ENCODE measurements around the gene SYT17.
A peak's percentile ranks its signal among the peaks of the same experiment; 100 is the strongest.

Gene SYT17, protein sequence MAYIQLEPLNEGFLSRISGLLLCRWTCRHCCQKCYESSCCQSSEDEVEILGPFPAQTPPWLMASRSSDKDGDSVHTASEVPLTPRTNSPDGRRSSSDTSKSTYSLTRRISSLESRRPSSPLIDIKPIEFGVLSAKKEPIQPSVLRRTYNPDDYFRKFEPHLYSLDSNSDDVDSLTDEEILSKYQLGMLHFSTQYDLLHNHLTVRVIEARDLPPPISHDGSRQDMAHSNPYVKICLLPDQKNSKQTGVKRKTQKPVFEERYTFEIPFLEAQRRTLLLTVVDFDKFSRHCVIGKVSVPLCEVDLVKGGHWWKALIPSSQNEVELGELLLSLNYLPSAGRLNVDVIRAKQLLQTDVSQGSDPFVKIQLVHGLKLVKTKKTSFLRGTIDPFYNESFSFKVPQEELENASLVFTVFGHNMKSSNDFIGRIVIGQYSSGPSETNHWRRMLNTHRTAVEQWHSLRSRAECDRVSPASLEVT

DNA sequence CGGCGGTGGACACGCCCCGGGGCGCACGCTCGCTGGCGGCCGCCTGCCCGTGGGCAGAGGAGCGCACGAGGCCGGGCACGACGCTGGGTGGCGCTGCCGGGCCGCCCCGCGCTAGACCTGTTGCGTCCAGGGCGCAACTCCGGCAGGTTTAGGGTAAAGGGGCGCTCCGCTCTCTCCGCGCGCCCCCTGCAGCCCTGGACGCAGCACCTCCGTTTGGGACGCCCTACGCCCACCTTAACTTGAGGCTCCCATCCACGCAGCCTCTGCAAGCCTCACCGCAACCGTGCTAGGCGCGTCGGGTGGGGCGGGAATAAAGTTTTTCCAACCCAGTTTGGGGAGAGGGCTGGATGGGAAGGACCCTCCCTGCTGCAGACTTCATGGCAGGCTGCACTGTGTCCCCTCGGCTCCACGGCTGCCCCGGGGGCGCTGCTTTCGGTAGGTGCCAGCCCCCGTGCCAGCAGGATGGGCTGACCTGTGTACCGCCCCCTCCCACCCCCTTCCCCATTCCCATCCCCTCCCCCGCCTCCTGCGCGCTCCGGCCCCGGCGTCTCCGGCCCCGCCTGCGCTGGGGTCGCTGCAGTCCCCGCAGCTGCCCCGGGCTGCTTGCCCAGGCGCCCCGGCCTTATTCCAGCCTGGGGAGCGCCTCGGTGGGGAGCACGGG, at the start of gene SYT17:
TSS of gene SYT17 (plus strand) at position 531 of the 661 bp plus-strand sequence. CDS start 407 bp downstream, outside the sequence.
- peak within 1 kb of the TSS; percentile 79 for H3K4me3 ChIP-seq (ENCODE audit: low read depth, low read length)
- H3K4me1 ChIP-seq = peaks cover 6% of the 10 kb centered on the region
- no peaks in the 10 kb centered on the region for H3K79me2 ChIP-seq
- H3K27ac ChIP-seq = peak within 1 kb of the TSS; percentile 82
- H3K9ac ChIP-seq = peak within 1 kb of the TSS; percentile 63
- TF ChIP-seq, protein P1, sequence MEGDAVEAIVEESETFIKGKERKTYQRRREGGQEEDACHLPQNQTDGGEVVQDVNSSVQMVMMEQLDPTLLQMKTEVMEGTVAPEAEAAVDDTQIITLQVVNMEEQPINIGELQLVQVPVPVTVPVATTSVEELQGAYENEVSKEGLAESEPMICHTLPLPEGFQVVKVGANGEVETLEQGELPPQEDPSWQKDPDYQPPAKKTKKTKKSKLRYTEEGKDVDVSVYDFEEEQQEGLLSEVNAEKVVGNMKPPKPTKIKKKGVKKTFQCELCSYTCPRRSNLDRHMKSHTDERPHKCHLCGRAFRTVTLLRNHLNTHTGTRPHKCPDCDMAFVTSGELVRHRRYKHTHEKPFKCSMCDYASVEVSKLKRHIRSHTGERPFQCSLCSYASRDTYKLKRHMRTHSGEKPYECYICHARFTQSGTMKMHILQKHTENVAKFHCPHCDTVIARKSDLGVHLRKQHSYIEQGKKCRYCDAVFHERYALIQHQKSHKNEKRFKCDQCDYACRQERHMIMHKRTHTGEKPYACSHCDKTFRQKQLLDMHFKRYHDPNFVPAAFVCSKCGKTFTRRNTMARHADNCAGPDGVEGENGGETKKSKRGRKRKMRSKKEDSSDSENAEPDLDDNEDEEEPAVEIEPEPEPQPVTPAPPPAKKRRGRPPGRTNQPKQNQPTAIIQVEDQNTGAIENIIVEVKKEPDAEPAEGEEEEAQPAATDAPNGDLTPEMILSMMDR (IDR thresholded peaks at IDR 0.05) = peak; percentile 89
- peak within 1 kb of the TSS; percentile 99 for H2AFZ ChIP-seq
- H3K4me2 ChIP-seq (ENCODE audit: low read length) = peak within 1 kb of the TSS; percentile 94
- no peaks in the 10 kb centered on the region for H3K36me3 ChIP-seq (ENCODE audit: control insufficient read depth, insufficient read depth, low read length)
- no peaks in the 10 kb centered on the region for H3K9me3 ChIP-seq (ENCODE audit: control insufficient read depth, low read length)
- H3K27me3 ChIP-seq (ENCODE audit: control insufficient read depth, insufficient read depth, low read length) = no peaks in the 10 kb centered on the region

DNA sequence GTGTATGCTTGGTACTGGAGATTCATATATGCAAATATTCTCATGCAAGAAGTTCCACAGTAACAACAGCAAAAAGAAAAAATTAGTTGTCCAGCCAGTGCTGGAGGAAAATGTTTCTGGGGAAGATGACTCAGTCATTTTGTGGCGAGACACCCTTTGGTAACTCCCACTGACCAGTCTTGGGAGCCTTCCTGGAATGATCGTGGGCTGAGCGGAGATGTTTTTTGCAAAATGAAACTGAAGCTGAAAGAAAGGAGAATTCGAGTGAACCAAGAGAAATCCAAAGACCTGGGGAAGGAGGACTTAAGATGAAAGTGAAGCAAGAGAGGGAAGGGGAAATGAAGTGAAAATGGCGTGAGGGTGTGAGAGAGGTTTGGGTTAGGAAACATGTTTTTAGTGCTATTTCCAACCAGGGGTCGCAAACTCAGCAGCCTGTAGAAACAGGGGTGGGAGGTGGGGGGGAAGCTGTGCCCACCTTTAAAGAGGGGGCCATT, 49.1 kb upstream of the SYT17 start:
- TF ChIP-seq, protein P1 (IDR thresholded peaks at IDR 0.05) = no peak
- no peaks in the 10 kb centered on the region for H3K36me3 ChIP-seq (ENCODE audit: control insufficient read depth, insufficient read depth, low read length)
- H3K27me3 ChIP-seq (ENCODE audit: control insufficient read depth, insufficient read depth, low read length) = no peaks in the 10 kb centered on the region
- H2AFZ ChIP-seq = no peak overlapping the region
- H3K4me1 ChIP-seq = peaks cover 6% of the 10 kb centered on the region
- H3K79me2 ChIP-seq = no peaks in the 10 kb centered on the region
- H3K4me2 ChIP-seq (ENCODE audit: low read length) = no peak overlapping the region
- no peak overlapping the region for H3K9ac ChIP-seq
- peak overlapping the region; percentile 51 for H3K27ac ChIP-seq
- no peak overlapping the region for H3K4me3 ChIP-seq (ENCODE audit: low read depth, low read length)
- H3K9me3 ChIP-seq (ENCODE audit: control insufficient read depth, low read length) = no peaks in the 10 kb centered on the region

DNA sequence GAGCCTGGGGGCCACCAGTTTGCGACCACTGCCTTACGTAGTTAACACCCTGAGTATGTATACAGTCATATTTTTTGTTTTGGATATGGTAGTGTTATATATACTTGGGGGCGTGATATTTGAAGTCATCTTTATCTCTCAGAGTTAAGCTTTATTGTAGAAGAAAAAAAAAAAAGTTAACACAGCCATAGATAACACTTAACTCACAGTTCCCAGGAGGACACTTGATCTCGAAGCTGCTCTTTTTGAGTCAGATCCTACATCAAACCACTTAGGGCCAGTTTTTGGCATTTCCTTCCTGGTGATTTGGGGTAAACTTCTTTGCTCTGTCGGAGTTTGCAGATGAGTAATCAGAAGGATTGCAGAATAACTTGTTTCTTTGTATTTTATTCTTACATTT, 48.5 kb upstream of the SYT17 start:
- no peak overlapping the region for H3K4me3 ChIP-seq (ENCODE audit: low read depth, low read length)

DNA sequence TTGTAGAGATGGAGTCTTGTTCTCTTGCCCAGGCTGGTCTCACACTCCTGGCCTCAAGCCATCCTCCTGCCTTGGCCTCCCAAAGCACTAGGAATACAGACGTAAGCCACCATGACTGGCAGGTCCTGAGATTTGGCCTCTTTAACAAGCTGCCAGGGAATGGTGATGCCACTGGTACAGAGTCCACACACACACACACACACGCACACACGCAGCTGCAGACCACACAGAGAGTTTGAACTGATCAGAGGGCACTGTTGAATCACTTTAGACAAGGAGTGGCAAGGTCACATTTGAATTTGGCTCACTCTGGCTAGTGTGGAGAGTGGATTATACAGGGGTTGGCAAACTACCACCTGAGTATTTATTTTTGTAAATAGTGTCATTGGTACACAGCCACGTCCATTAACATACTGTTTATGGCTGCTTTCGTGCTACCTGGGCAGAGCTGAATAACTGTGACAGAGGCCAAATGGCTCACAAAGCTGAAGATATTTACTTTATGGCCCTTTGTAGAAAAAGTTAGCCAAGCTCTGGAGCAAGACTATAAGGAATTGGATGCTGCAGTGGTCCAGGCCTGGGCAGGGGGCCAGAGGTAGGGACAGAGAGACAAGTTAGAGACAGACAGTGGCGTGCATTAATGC, 44.4 kb upstream of the SYT17 start:
- no peak overlapping the region for H3K4me2 ChIP-seq (ENCODE audit: low read length)
- no peaks in the 10 kb centered on the region for H3K9me3 ChIP-seq (ENCODE audit: control insufficient read depth, low read length)
- no peaks in the 10 kb centered on the region for H3K4me1 ChIP-seq
- H3K36me3 ChIP-seq (ENCODE audit: control insufficient read depth, insufficient read depth, low read length) = no peaks in the 10 kb centered on the region
- TF ChIP-seq, protein P1 (IDR thresholded peaks at IDR 0.05) = no peak
- no peak overlapping the region for H2AFZ ChIP-seq
- H3K9ac ChIP-seq = no peak overlapping the region
- H3K27ac ChIP-seq = no peak overlapping the region
- no peak overlapping the region for H3K4me3 ChIP-seq (ENCODE audit: low read depth, low read length)
- H3K79me2 ChIP-seq = no peaks in the 10 kb centered on the region
- no peaks in the 10 kb centered on the region for H3K27me3 ChIP-seq (ENCODE audit: control insufficient read depth, insufficient read depth, low read length)

More for the DNA sequence above, 48.5 kb upstream of the SYT17 start:
- no peak overlapping the region for H3K4me2 ChIP-seq (ENCODE audit: low read length)
- H3K27ac ChIP-seq = peak overlapping the region; percentile 51
- no peaks in the 10 kb centered on the region for H3K9me3 ChIP-seq (ENCODE audit: control insufficient read depth, low read length)
- no peaks in the 10 kb centered on the region for H3K79me2 ChIP-seq
- H3K4me1 ChIP-seq = peaks cover 6% of the 10 kb centered on the region
- H3K9ac ChIP-seq = no peak overlapping the region
- no peaks in the 10 kb centered on the region for H3K27me3 ChIP-seq (ENCODE audit: control insufficient read depth, insufficient read depth, low read length)
- H2AFZ ChIP-seq = no peak overlapping the region
- no peaks in the 10 kb centered on the region for H3K36me3 ChIP-seq (ENCODE audit: control insufficient read depth, insufficient read depth, low read length)
- TF ChIP-seq, protein P1 (IDR thresholded peaks at IDR 0.05) = no peak

Measured in parathyroid adenoma (tissue), 2 donors.